BLaER1 treated with 17β-estradiol and CSF1 and Interleukin-3, amounts not matched to agents 10 nM and 100 nM (cell line): Measurements from ENCODE around the gene ZFR2.

ENCODE experiments used
- H3K27ac ChIP-seq, 11 experiments: shearing (Covaris generic); formaldehyde crosslinking; 2 replicates each; pipeline ENCODE4 v1.8.1; 2022
- H3K27me3 ChIP-seq, 11 experiments: shearing (Covaris generic); formaldehyde crosslinking; 2 replicates each; pipeline ENCODE4 v1.8.1; 2022
- H3K36me3 ChIP-seq, 11 experiments: shearing (Covaris generic); formaldehyde crosslinking; 2 replicates each; pipeline ENCODE4 v1.8.1; 2022
- H3K4me1 ChIP-seq, 10 experiments: shearing (Covaris generic); formaldehyde crosslinking; 2 replicates each; pipeline ENCODE4 v1.8.1; 2022
- H3K4me2 ChIP-seq, 11 experiments: shearing (Covaris generic); formaldehyde crosslinking; 2 replicates each; pipeline ENCODE4 v1.8.1; 2022
- H3K4me3 ChIP-seq, 10 experiments: shearing (Covaris generic); formaldehyde crosslinking; 2 replicates each; pipeline ENCODE4 v1.8.1; 2022
- H3K9ac ChIP-seq, 11 experiments: shearing (Covaris generic); formaldehyde crosslinking; 2 replicates each; pipeline ENCODE4 v1.8.1; 2022
- H3K9me3 ChIP-seq, 11 experiments: shearing (Covaris generic); formaldehyde crosslinking; replicated peaks in 1 of 11; 2 replicates each; pipeline ENCODE4 v1.8.1; 2022
- H4K20me1 ChIP-seq, 11 experiments: shearing (Covaris generic); formaldehyde crosslinking; 2 replicates each; pipeline ENCODE4 v1.8.1; 2022
- Cebpa-rat ChIP-seq, 11 experiments: shearing (Covaris generic); IDR thresholded peaks; 2 replicates each; pipeline ENCODE4 v1.8.1; 2022

Gene ZFR2

DNA sequence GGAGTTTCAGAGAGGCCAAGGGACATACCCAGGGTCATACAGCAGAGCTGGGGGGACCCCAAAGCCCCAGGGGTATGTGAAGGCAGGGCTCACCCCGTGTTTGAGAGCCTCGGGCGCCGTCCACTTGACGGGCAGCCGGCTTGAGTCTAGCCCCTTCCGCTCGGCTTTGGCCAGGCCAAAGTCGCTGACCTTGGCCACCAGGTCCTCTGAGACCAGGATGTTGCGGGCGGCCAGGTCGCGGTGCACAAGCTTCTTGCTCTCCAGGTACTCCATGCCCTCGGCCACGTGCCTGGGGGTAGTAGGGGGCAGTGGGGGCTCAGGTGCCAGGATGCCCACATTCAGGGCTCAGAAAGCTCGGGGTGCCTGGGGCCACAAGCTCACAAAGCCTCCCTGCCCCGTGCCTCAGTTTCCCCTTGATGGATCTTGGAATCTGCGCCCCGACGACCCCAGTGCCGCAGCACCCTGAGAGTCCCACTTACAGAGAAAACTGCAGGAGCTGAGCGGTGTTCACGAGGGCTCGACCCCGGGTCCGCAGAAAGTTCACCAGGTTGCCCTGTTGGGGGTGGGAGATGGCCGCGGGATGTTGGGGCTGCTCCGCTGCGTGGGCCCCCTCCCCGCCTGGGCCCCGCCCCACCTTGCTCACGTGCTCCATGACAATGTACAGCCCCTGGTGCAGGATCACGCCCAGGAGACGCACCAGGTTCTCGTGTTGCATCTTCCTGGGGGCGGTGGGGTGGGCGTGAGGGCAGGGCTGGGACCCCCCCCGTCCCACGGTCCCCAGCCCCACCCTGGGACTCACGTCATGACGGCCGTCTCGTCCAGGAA is 89.7 kb downstream of the ZFR2 start:
- H4K20me1 ChIP-seq: no peaks in the 10 kb centered on the region
- TF ChIP-seq Cebpa-rat (IDR thresholded peaks at IDR 0.05): no peak
- H3K9ac ChIP-seq: no peak overlapping the region
- peaks cover 0 to 1% (median 0%) of the 10 kb centered on the region in 10 experiments; a peak in 1 of 20 replicates for H3K4me1 ChIP-seq
- no peaks in the 10 kb centered on the region for H3K36me3 ChIP-seq
- H3K9me3 ChIP-seq: peaks cover 23 to 55% (median 31%) of the 10 kb centered on the region in 11 experiments
- H3K27ac ChIP-seq: no peak overlapping the region
- H3K27me3 ChIP-seq: peaks cover 0 to 13% (median 7%) of the 10 kb centered on the region in 11 experiments; a peak in 19 of 22 replicates
- H3K4me2 ChIP-seq: no peak overlapping the region
- no peak overlapping the region for H3K4me3 ChIP-seq

- Histone ChIP-seq H3K4me3 (no peak overlapping the region), H3K27me3 (peaks cover 0 to 5% (median 0%) of the 10 kb centered on the region in 11 experiments; a peak in 3 of 22 replicates), H3K9ac (no peak overlapping the region), H3K4me2 (no peak overlapping the region), H4K20me1 (no peaks in the 10 kb centered on the region), H3K9me3 (peaks cover 23 to 55% (median 30%) of the 10 kb centered on the region in 11 experiments), H3K36me3 (no peaks in the 10 kb centered on the region), H3K27ac (no peak overlapping the region), H3K4me1 (no peaks in the 10 kb centered on the region)
- TF ChIP-seq Cebpa-rat (IDR thresholded peaks at IDR 0.05): no peak
Observed at GRCh38 chr19:3778104-3778867, 90.6 kb downstream of the ZFR2 start.

DNA sequence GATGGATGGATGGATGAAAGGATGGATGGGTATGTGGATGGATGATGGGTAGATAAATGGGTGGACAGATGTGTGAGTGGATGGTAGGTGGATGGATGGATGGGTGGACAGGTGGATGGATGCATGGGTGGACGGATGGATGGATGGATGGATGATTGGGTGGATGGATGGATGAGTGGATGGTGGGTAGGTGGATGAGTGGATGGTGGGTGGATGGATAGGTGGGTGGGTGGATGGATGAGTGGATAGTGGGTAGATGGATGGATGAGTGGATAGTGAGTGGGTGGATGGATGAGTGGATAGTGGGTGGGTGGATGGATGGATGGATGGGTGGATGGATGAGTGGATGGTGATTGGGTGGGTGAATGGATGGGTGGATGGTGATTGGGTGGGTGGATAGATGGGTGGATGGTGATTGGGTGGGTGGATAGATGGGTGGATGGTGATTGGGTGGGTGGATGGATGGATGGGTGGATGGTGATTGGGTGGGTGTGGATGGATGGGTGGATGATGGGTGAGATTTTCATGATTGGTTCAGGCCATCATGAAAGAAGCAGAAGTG is 92.3 kb downstream of the ZFR2 start:
- no peaks in the 10 kb centered on the region for H3K4me1 ChIP-seq
- TF ChIP-seq Cebpa-rat (IDR thresholded peaks at IDR 0.05): no peak
- H3K9ac ChIP-seq: no peak overlapping the region
- no peaks in the 10 kb centered on the region for H4K20me1 ChIP-seq
- H3K4me2 ChIP-seq: no peak overlapping the region
- H3K27me3 ChIP-seq: no peaks in the 10 kb centered on the region
- peaks cover 11 to 41% (median 17%) of the 10 kb centered on the region in 11 experiments for H3K9me3 ChIP-seq
- no peak overlapping the region for H3K4me3 ChIP-seq
- H3K27ac ChIP-seq: no peak overlapping the region
- H3K36me3 ChIP-seq: no peaks in the 10 kb centered on the region

GRCh38 chr19:3775831-3776230 is 93.0 kb downstream of the ZFR2 start:
- Histone ChIP-seq H3K4me1 (no peaks in the 10 kb centered on the region), H3K27me3 (no peaks in the 10 kb centered on the region), H3K4me2 (no peak overlapping the region), H3K36me3 (no peaks in the 10 kb centered on the region), H4K20me1 (no peaks in the 10 kb centered on the region), H3K4me3 (no peak overlapping the region), H3K9ac (no peak overlapping the region), H3K27ac (no peak overlapping the region), H3K9me3 (peaks cover 3 to 33% (median 9%) of the 10 kb centered on the region in 11 experiments)
- TF ChIP-seq Cebpa-rat (IDR thresholded peaks at IDR 0.05): no peak

DNA sequence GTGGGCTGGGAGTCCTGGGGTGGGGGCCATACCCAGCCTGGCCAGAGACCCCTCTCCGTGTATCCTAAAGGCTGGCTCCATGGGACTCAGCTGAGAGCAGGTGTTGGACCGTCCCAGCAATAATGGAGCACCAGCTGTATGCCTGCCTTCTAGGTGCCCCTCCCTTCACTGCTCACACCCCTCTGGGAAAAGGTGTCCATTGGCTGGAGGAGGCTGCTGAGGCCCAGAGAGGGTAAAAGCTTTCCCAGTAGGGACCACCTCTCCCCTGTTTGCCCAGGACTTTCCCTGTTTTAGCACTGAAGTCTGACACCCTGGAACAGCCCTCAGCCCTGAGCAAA is 93.5 kb downstream of the ZFR2 start:
- H3K27me3 ChIP-seq: no peaks in the 10 kb centered on the region
- no peaks in the 10 kb centered on the region for H3K4me1 ChIP-seq
- H3K4me3 ChIP-seq: no peak overlapping the region
- no peak overlapping the region for H3K27ac ChIP-seq
- no peak overlapping the region for H3K9ac ChIP-seq
- H4K20me1 ChIP-seq: peaks cover 0 to 4% (median 0%) of the 10 kb centered on the region in 11 experiments; a peak in 1 of 22 replicates
- no peak overlapping the region for H3K4me2 ChIP-seq
- no peak for TF ChIP-seq Cebpa-rat (IDR thresholded peaks at IDR 0.05)
- peaks cover 0 to 2% (median 0%) of the 10 kb centered on the region in 11 experiments; a peak in 3 of 22 replicates for H3K36me3 ChIP-seq
- H3K9me3 ChIP-seq: peaks cover 0 to 30% (median 6%) of the 10 kb centered on the region in 11 experiments; a peak in 7 of 22 replicates

GRCh38 chr19:3774621-3775373 is 94.0 kb downstream of the ZFR2 start:
- H3K27me3 ChIP-seq: no peaks in the 10 kb centered on the region

DNA sequence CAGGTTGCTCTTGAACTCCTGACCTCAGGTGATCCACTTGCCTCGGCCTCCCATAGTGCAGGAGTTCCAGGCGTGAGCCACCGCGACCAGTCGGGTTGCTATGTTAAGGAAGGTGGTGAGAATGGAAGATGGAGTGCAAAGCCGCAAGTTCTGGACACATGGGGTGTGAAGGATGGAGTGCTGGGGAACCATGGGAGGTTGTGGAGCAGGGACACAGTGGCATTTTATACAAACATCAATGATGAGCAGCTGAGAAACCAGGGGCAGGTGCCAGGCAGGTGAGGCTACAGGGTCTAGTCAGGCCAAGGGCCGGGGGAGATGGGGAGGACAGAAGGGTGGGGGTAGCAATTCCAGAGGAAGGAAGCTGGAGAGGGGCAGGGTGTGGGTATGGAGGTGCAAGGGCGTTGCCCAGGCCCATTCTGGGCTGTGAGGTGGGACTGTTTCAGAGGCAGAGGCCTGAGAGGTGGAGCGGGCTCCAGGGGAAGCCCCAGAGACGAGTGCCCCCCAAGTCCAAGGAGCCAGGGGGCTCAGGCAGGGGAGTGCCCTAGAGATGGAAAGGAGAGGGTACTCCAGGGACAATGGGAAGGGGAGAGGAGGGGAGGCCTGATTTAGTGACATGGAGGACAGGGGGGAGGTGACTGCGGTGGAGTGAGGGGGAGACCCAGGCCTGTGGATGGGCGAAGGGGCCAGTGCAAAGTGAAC is 94.9 kb downstream of the ZFR2 start:
- peaks cover 0 to 21% (median 6%) of the 10 kb centered on the region in 11 experiments; a peak in 7 of 22 replicates for H3K9me3 ChIP-seq
- peaks cover 0 to 17% (median 0%) of the 10 kb centered on the region in 11 experiments; a peak in 1 of 22 replicates for H4K20me1 ChIP-seq
- H3K27ac ChIP-seq: no peak overlapping the region
- no peak overlapping the region for H3K4me2 ChIP-seq
- peaks cover 0 to 13% (median 8%) of the 10 kb centered on the region in 11 experiments; a peak in 9 of 22 replicates for H3K36me3 ChIP-seq
- no peak overlapping the region for H3K4me3 ChIP-seq
- H3K27me3 ChIP-seq: no peaks in the 10 kb centered on the region
- no peak for TF ChIP-seq Cebpa-rat (IDR thresholded peaks at IDR 0.05)
- no peak overlapping the region for H3K9ac ChIP-seq
- H3K4me1 ChIP-seq: no peaks in the 10 kb centered on the region

More at GRCh38 chr19:3774621-3775373, 94.0 kb downstream of the ZFR2 start:
- no peak overlapping the region for H3K9ac ChIP-seq
- peaks cover 0 to 25% (median 6%) of the 10 kb centered on the region in 11 experiments; a peak in 7 of 22 replicates for H3K9me3 ChIP-seq
- H3K27ac ChIP-seq: no peak overlapping the region
- peaks cover 0 to 6% (median 3%) of the 10 kb centered on the region in 11 experiments; a peak in 8 of 22 replicates for H3K36me3 ChIP-seq
- TF ChIP-seq Cebpa-rat (IDR thresholded peaks at IDR 0.05): no peak
- H3K4me1 ChIP-seq: no peaks in the 10 kb centered on the region
- no peak overlapping the region for H3K4me3 ChIP-seq
- H4K20me1 ChIP-seq: peaks cover 0 to 9% (median 0%) of the 10 kb centered on the region in 11 experiments; a peak in 1 of 22 replicates
- no peak overlapping the region for H3K4me2 ChIP-seq

- Histone ChIP-seq H3K4me2 (no peak within 1 kb of the TSS), H3K9me3 (peaks cover 0 to under 1% (median 0%) of the 10 kb centered on the region in 11 experiments; a peak in 1 of 22 replicates), H3K9ac (no peak within 1 kb of the TSS), H3K36me3 (peaks cover 11 to 32% (median 25%) of the 10 kb centered on the region in 11 experiments; a peak in 21 of 22 replicates), H3K4me3 (no peak within 1 kb of the TSS), H4K20me1 (peaks cover 0 to 28% (median 0%) of the 10 kb centered on the region in 11 experiments; a peak in 1 of 22 replicates), H3K27ac (no peak within 1 kb of the TSS), H3K27me3 (no peaks in the 10 kb centered on the region), H3K4me1 (peaks cover 0 to 14% (median 0%) of the 10 kb centered on the region in 10 experiments; a peak in 5 of 20 replicates)
- no peak for TF ChIP-seq Cebpa-rat (IDR thresholded peaks at IDR 0.05)
Observed at GRCh38 chr19:3771906-3772455, 96.9 kb downstream of the ZFR2 start, which contains the start of gene RAX2. Gene RAX2 (minus strand): TSS chr19:3772228. CDS start chr19:3771742, 486 bp downstream.
